ENCODE data around the gene ZCCHC7. TPM values are rescaled to one million over a fixed set of nuclear protein-coding genes. Genes with fewer than 3 reads are reported as not detected.

Gene ZCCHC7
- total RNA-seq, 1 donor from 2014 or later: 22.1 TPM

GRCh38 chr9:37378613-37379004, 258.2 kb downstream of the ZCCHC7 start:
- Mint-ChIP-seq H3K36me3 (ENCODE audit: low read depth) (no peaks in the 10 kb centered on the region), H3K4me3 (no peak overlapping the region), H3K4me1 (ENCODE audit: low read depth) (no peaks in the 10 kb centered on the region), H3K27ac (no peak overlapping the region), H3K9me3 (no peaks in the 10 kb centered on the region), H3K27me3 (ENCODE audit: insufficient read depth) (peaks cover 12% of the 10 kb centered on the region)
- DNase-seq (ENCODE audit: low spot score): no peak
- intact Hi-C loops (cut with micrococcal nuclease): no loop called here

DNA sequence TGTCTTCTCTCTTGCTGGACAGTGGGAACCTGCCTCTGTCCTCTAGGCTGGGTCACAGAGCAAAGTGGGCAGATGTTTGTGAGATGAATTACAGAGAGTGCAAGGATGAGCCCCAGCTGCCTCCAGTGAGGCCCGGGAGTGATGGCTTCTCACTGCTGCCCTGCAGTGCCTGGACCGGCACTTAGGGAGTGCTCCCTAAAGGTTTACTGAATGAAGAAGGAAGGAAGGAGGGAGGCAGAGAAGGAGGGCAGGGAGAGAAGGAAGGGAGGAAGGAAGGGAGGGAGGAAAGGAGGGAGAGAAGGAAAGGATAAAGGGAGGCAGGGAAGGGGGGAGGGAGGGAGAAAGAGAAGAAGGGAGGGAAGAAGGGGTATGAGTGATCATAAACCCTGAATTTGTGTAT, 259.5 kb downstream of the ZCCHC7 start:
- Mint-ChIP-seq H3K27me3 (ENCODE audit: insufficient read depth) (peaks cover 9% of the 10 kb centered on the region), H3K9me3 (no peaks in the 10 kb centered on the region), H3K27ac (no peak overlapping the region), H3K4me3 (no peak overlapping the region), H3K4me1 (ENCODE audit: low read depth) (no peaks in the 10 kb centered on the region), H3K36me3 (ENCODE audit: low read depth) (no peaks in the 10 kb centered on the region)
- intact Hi-C loops (cut with micrococcal nuclease): no loop called here
- DNase-seq (ENCODE audit: low spot score): no peak

GRCh38 chr9:37380570-37380969, 260.2 kb downstream of the ZCCHC7 start:
- Mint-ChIP-seq H3K4me3 (no peak overlapping the region), H3K27ac (no peak overlapping the region)
- intact Hi-C loops (cut with micrococcal nuclease): no loop called here

GRCh38 chr9:37381094-37381741, 260.8 kb downstream of the ZCCHC7 start:
- no peak for DNase-seq (ENCODE audit: low spot score)
- intact Hi-C loops (cut with micrococcal nuclease): no loop called here
- Mint-ChIP-seq H3K4me3 (no peak overlapping the region), H3K27me3 (ENCODE audit: insufficient read depth) (peaks cover 7% of the 10 kb centered on the region), H3K9me3 (no peaks in the 10 kb centered on the region), H3K36me3 (ENCODE audit: low read depth) (no peaks in the 10 kb centered on the region), H3K27ac (no peak overlapping the region), H3K4me1 (ENCODE audit: low read depth) (no peaks in the 10 kb centered on the region)

More at GRCh38 chr9:37380570-37380969, 260.2 kb downstream of the ZCCHC7 start:
- Mint-ChIP-seq H3K4me1 (ENCODE audit: low read depth) (no peaks in the 10 kb centered on the region), H3K36me3 (ENCODE audit: low read depth) (no peaks in the 10 kb centered on the region), H3K9me3 (no peaks in the 10 kb centered on the region), H3K27me3 (ENCODE audit: insufficient read depth) (peaks cover 7% of the 10 kb centered on the region)
- DNase-seq (ENCODE audit: low spot score): no peak

DNA sequence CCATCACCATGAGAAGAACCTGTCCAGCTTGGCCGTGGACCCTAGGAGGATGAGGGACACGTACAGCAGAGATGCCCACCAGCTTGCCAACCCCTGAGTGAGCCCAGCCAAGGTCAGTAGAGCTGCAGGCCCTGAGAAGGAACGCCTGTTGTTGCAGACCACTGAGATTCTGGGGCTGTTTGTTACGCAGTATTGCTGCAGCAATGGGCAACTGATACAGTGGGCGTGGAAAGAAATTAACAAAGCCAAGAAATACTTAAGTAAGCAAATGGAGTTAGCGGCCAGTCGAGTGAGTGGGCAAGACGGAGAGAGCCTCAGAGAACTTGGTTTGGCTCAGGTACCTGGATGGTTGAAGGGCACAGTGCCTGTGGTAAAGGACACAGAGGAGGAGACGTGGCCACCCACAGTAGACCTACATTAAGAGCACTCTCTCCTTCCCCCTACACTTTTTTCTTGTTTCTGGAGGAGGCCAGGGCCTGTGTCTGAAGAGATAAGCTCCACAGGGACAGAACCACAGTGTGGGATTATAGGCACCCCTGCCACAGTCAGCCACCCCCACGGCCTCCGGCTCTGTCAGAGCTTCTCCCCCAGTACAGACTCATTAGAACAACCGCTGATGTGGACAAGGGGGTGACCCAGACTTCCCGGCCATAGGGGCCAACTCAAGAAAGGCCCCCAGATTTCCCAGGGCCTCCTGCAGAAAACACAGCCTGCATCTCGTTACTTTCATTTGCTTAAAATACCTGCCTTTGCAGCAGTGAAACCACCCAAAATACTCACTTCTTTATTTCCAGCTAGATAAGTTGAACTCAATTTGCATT, 262.0 kb downstream of the ZCCHC7 start:
- Mint-ChIP-seq H3K36me3 (ENCODE audit: low read depth) (no peaks in the 10 kb centered on the region), H3K27ac (no peak overlapping the region), H3K9me3 (no peaks in the 10 kb centered on the region), H3K4me1 (ENCODE audit: low read depth) (no peaks in the 10 kb centered on the region), H3K27me3 (ENCODE audit: insufficient read depth) (peaks cover 4% of the 10 kb centered on the region), H3K4me3 (no peak overlapping the region)
- intact Hi-C loops (cut with micrococcal nuclease): no loop called here
- DNase-seq (ENCODE audit: low spot score): no peak

DNA sequence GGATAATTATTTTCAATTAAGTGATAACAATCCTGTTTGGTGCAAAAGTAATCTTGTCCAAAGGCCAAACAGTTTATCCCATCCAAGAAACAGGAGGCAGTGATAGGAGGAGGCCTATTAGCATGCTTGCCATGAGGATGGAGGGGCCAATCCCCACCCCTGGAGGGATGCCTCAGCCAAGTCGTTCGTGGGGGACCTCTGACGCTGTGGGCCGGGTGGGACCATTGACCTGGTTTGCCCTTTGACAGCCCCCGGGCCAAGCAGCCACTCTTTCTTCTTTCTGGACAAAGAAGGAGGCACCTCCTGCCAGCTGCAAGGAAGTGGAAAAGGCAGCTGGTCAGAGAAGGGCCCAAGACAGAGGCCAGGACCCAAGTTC, 262.6 kb downstream of the ZCCHC7 start:
- intact Hi-C loops (cut with micrococcal nuclease): no loop called here
- H3K9me3 Mint-ChIP-seq: no peaks in the 10 kb centered on the region
- no peak overlapping the region for H3K27ac Mint-ChIP-seq
- no peaks in the 10 kb centered on the region for H3K4me1 Mint-ChIP-seq (ENCODE audit: low read depth)
- peaks cover 4% of the 10 kb centered on the region for H3K27me3 Mint-ChIP-seq (ENCODE audit: insufficient read depth)
- no peak for DNase-seq (ENCODE audit: low spot score)
- no peaks in the 10 kb centered on the region for H3K36me3 Mint-ChIP-seq (ENCODE audit: low read depth)
- no peak overlapping the region for H3K4me3 Mint-ChIP-seq

- intact Hi-C loops (cut with micrococcal nuclease): no loop called here
- no peak for DNase-seq (ENCODE audit: low spot score)
- H3K4me3 Mint-ChIP-seq: no peak overlapping the region
- H3K27ac Mint-ChIP-seq: no peak overlapping the region
- H3K9me3 Mint-ChIP-seq: no peaks in the 10 kb centered on the region
- H3K4me1 Mint-ChIP-seq (ENCODE audit: low read depth): no peaks in the 10 kb centered on the region
- H3K36me3 Mint-ChIP-seq (ENCODE audit: low read depth): no peaks in the 10 kb centered on the region
- H3K27me3 Mint-ChIP-seq (ENCODE audit: insufficient read depth): peaks cover 4% of the 10 kb centered on the region
Measured at GRCh38 chr9:37383393-37383792, 263.0 kb downstream of the ZCCHC7 start.

- H3K27me3 Mint-ChIP-seq (ENCODE audit: insufficient read depth): peaks cover 4% of the 10 kb centered on the region
- H3K4me1 Mint-ChIP-seq (ENCODE audit: low read depth): no peaks in the 10 kb centered on the region
- no peak overlapping the region for H3K27ac Mint-ChIP-seq
- DNase-seq (ENCODE audit: low spot score): no peak
- H3K36me3 Mint-ChIP-seq (ENCODE audit: low read depth): no peaks in the 10 kb centered on the region
- intact Hi-C loops (cut with micrococcal nuclease): no loop called here
- H3K9me3 Mint-ChIP-seq: no peaks in the 10 kb centered on the region
- no peak overlapping the region for H3K4me3 Mint-ChIP-seq
Measured at GRCh38 chr9:37383876-37384746, 263.7 kb downstream of the ZCCHC7 start.

- Mint-ChIP-seq H3K27ac (no peak overlapping the region), H3K9me3 (no peaks in the 10 kb centered on the region), H3K36me3 (ENCODE audit: low read depth) (no peaks in the 10 kb centered on the region), H3K4me1 (ENCODE audit: low read depth) (no peaks in the 10 kb centered on the region), H3K4me3 (no peak overlapping the region), H3K27me3 (ENCODE audit: insufficient read depth) (peaks cover 2% of the 10 kb centered on the region)
- DNase-seq (ENCODE audit: low spot score): no peak
- intact Hi-C loops (cut with micrococcal nuclease): no loop called here
Measured at GRCh38 chr9:37385286-37385685, 264.9 kb downstream of the ZCCHC7 start.

- H3K4me3 Mint-ChIP-seq: no peak overlapping the region
Measured at GRCh38 chr9:37386988-37387387, 266.6 kb downstream of the ZCCHC7 start.

GRCh38 chr9:37390759-37391158, 270.4 kb downstream of the ZCCHC7 start:
- no peak overlapping the region for H3K27ac Mint-ChIP-seq
- H3K27me3 Mint-ChIP-seq (ENCODE audit: insufficient read depth): peaks cover under 1% of the 10 kb centered on the region
- no peak overlapping the region for H3K4me3 Mint-ChIP-seq
- no peaks in the 10 kb centered on the region for H3K4me1 Mint-ChIP-seq (ENCODE audit: low read depth)
- intact Hi-C loops (cut with micrococcal nuclease): loop anchor here (1.0 kb wide), 1 partner anchor 517 kb away; no protein-coding TSS in a partner anchor
- no peak for DNase-seq (ENCODE audit: low spot score)
- no peaks in the 10 kb centered on the region for H3K9me3 Mint-ChIP-seq
- H3K36me3 Mint-ChIP-seq (ENCODE audit: low read depth): no peaks in the 10 kb centered on the region

More at GRCh38 chr9:37386988-37387387, 266.6 kb downstream of the ZCCHC7 start:
- no peak for DNase-seq (ENCODE audit: low spot score)
- Mint-ChIP-seq H3K9me3 (no peaks in the 10 kb centered on the region), H3K36me3 (ENCODE audit: low read depth) (no peaks in the 10 kb centered on the region), H3K27me3 (ENCODE audit: insufficient read depth) (peaks cover 2% of the 10 kb centered on the region), H3K4me1 (ENCODE audit: low read depth) (no peaks in the 10 kb centered on the region), H3K27ac (no peak overlapping the region)
- intact Hi-C loops (cut with micrococcal nuclease): no loop called here

DNA sequence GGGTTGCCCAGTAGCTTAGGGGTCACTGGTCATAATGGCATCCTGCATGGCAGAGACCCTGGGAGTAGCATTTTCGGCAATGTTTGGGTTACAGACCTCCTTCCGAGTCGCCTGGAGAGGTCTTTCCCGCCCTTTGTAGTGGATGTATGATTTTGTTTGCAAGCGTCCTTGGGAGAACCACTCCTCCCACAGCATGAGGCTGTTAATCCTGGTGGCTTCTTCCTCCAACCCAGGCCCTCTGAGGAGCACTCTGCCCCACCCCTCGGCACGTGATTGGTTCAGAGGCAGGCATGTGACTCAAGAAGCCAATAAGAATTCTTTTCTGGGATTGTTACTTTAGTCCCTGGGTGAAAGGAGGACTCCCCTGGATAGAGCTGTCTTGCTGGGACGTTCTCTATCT, 271.9 kb downstream of the ZCCHC7 start:
- Mint-ChIP-seq H3K9me3 (no peaks in the 10 kb centered on the region), H3K36me3 (ENCODE audit: low read depth) (no peaks in the 10 kb centered on the region), H3K27ac (no peak overlapping the region), H3K27me3 (ENCODE audit: insufficient read depth) (peaks cover 2% of the 10 kb centered on the region), H3K4me1 (ENCODE audit: low read depth) (no peaks in the 10 kb centered on the region), H3K4me3 (no peak overlapping the region)
- intact Hi-C loops (cut with micrococcal nuclease): no loop called here
- no peak for DNase-seq (ENCODE audit: low spot score)

DNA sequence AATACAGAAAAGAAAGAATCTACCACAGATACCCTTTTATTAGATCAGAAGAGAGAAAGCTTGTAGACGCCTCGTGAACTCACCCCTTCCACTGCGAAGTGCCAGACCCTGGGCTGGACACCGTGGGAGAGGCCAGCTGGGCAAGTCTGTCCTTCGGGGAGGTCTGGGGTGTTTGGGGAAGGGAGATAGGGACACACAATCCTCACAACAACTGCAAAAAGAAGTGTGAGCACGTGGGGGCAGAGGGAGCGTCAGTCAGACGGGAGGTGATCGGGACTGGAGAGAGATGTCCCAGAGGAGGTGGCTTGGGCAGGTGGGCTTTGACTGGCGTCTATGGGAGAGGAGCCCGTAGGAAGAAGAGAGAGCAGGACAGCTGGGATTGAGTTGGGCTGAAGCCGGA, 274.9 kb downstream of the ZCCHC7 start:
- Mint-ChIP-seq H3K27me3 (ENCODE audit: insufficient read depth) (peaks cover 5% of the 10 kb centered on the region), H3K9me3 (no peaks in the 10 kb centered on the region), H3K4me1 (ENCODE audit: low read depth) (no peaks in the 10 kb centered on the region), H3K4me3 (no peak overlapping the region), H3K27ac (no peak overlapping the region), H3K36me3 (ENCODE audit: low read depth) (no peaks in the 10 kb centered on the region)
- DNase-seq (ENCODE audit: low spot score): no peak
- intact Hi-C loops (cut with micrococcal nuclease): no loop called here

All from activated T-helper 1 cell treated with anti-CD3 and anti-CD28 coated beads, Interleukin-12 subunit alpha, Interleukin-12 subunit beta, Interleukin-2, Interleukin-4 antibody, amounts not matched to agents 30 ng/mL and 10 ng/mL and 1 ng/mL, durations not matched to agents 14 hours and 24 hours and 36 hours (primary cell).